ENCODE measurements around the gene SORCS2. TPM values are rescaled to one million over a fixed set of nuclear protein-coding genes. Genes with fewer than 3 reads are reported as not detected.

The SORCS2 gene
- total RNA-seq, 1 experiment from 2014 or later = 0.15 TPM

- Histone ChIP-seq H3K9me3 (ENCODE audit: control insufficient read depth, insufficient read depth, low read depth, low read length) (no peaks in the 10 kb centered on the region), H3K4me1 (ENCODE audit: control insufficient read depth, insufficient read depth, low read length) (no peaks in the 10 kb centered on the region), H3K36me3 (ENCODE audit: control insufficient read depth, insufficient read depth, low read length) (no peaks in the 10 kb centered on the region), H3K27me3 (ENCODE audit: control insufficient read depth, insufficient read depth, low read length) (no peaks in the 10 kb centered on the region), H3K4me3 (ENCODE audit: low read depth in 2 of 2, low read length in 2 of 2) (no peak overlapping the region), H3K27ac (ENCODE audit: low read length) (no peak overlapping the region)
- intact Hi-C loops (cut with micrococcal nuclease; ENCODE audit: unreplicated experiment) (no loop called here), in situ Hi-C loops (cut with HindIII; ENCODE audit: low pct_unique_long_range_greater_than_20kb, low sequenced_read_pairs) (no loop called here)
- BruUV-seq (replicated peaks) = no TSS peak
- ATAC-seq = no peak
- ChIA-PET CTCF (no interaction called here), POLR2A (no interaction called here)
- TF ChIP-seq POLR2AphosphoS5 (IDR thresholded peaks at IDR 0.05; ENCODE audit: low read depth, low read length) (no peak), SIN3A (IDR thresholded peaks at IDR 0.05; ENCODE audit: borderline replicate concordance, insufficient read depth, low read depth, low read length) (no peak), CTCF (IDR thresholded peaks at IDR 0.05) (no peak), TCF7L2 (IDR thresholded peaks at IDR 0.05; ENCODE audit: low read depth, low read length) (no peak)
- TF ChIP-seq, protein P1, sequence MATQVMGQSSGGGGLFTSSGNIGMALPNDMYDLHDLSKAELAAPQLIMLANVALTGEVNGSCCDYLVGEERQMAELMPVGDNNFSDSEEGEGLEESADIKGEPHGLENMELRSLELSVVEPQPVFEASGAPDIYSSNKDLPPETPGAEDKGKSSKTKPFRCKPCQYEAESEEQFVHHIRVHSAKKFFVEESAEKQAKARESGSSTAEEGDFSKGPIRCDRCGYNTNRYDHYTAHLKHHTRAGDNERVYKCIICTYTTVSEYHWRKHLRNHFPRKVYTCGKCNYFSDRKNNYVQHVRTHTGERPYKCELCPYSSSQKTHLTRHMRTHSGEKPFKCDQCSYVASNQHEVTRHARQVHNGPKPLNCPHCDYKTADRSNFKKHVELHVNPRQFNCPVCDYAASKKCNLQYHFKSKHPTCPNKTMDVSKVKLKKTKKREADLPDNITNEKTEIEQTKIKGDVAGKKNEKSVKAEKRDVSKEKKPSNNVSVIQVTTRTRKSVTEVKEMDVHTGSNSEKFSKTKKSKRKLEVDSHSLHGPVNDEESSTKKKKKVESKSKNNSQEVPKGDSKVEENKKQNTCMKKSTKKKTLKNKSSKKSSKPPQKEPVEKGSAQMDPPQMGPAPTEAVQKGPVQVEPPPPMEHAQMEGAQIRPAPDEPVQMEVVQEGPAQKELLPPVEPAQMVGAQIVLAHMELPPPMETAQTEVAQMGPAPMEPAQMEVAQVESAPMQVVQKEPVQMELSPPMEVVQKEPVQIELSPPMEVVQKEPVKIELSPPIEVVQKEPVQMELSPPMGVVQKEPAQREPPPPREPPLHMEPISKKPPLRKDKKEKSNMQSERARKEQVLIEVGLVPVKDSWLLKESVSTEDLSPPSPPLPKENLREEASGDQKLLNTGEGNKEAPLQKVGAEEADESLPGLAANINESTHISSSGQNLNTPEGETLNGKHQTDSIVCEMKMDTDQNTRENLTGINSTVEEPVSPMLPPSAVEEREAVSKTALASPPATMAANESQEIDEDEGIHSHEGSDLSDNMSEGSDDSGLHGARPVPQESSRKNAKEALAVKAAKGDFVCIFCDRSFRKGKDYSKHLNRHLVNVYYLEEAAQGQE (IDR thresholded peaks at IDR 0.05; ENCODE audit: insufficient read depth in 1 of 2, low read depth in 2 of 2, low read length in 1 of 2) = no peak
- no peak for DNase-seq (ENCODE audit: low read depth, low spot score)
Observed at GRCh38 chr4:7368296-7368695, 176.0 kb downstream of the SORCS2 start.

DNA sequence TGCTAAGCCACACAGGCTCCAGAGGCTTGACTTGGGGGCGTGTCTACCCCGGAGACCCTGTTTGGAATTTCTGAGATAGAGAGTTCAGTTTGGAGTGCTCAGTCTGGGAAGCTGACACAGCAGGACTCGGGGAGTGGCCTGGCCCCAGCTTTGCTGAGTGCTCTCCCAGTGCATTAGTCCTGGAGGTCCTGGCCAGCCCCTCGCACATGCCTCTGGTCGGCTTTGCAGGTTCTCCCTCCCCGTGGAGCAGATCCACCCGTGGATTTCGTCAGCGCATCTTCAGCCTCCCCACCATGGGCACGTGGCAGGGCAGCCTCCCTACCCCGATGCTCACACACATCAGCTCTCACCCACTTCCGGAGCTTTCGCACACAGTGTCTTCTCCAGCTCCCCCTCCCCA lies 177.2 kb downstream of the SORCS2 start:
- Histone ChIP-seq H3K4me1 (ENCODE audit: control insufficient read depth, insufficient read depth, low read length) (no peaks in the 10 kb centered on the region), H3K27me3 (ENCODE audit: control insufficient read depth, insufficient read depth, low read length) (no peaks in the 10 kb centered on the region), H3K4me3 (ENCODE audit: low read depth in 2 of 2, low read length in 2 of 2) (no peak overlapping the region), H3K27ac (ENCODE audit: low read length) (no peak overlapping the region), H3K36me3 (ENCODE audit: control insufficient read depth, insufficient read depth, low read length) (no peaks in the 10 kb centered on the region), H3K9me3 (ENCODE audit: control insufficient read depth, insufficient read depth, low read depth, low read length) (no peaks in the 10 kb centered on the region)
- ATAC-seq = no peak
- ChIA-PET CTCF (no interaction called here), POLR2A (no interaction called here)
- in situ Hi-C loops (cut with HindIII; ENCODE audit: low pct_unique_long_range_greater_than_20kb, low sequenced_read_pairs) (no loop called here), intact Hi-C loops (cut with micrococcal nuclease; ENCODE audit: unreplicated experiment) (no loop called here)
- no TSS peak for BruUV-seq (replicated peaks)
- TF ChIP-seq SIN3A (IDR thresholded peaks at IDR 0.05; ENCODE audit: borderline replicate concordance, insufficient read depth, low read depth, low read length) (no peak), POLR2AphosphoS5 (IDR thresholded peaks at IDR 0.05; ENCODE audit: low read depth, low read length) (no peak), CTCF (IDR thresholded peaks at IDR 0.05) (no peak)
- TF ChIP-seq, protein P1 (IDR thresholded peaks at IDR 0.05; ENCODE audit: insufficient read depth in 1 of 2, low read depth in 2 of 2, low read length in 1 of 2) = no peak
- no peak for DNase-seq (ENCODE audit: low read depth, low spot score)

All from Panc1 (cell line).